DMS114 treated with DMSO at 0.1 percent for 48 hours (cell line): ENCODE results near the gene PDE4B.

ENCODE experiments used
- DNase-seq: peaks from one replicate; lab custom pipeline; 2025; ENCODE audit not compliant: unreplicated experiment; lab: John Stamatoyannopoulos, UW

PDE4B gene

DNA sequence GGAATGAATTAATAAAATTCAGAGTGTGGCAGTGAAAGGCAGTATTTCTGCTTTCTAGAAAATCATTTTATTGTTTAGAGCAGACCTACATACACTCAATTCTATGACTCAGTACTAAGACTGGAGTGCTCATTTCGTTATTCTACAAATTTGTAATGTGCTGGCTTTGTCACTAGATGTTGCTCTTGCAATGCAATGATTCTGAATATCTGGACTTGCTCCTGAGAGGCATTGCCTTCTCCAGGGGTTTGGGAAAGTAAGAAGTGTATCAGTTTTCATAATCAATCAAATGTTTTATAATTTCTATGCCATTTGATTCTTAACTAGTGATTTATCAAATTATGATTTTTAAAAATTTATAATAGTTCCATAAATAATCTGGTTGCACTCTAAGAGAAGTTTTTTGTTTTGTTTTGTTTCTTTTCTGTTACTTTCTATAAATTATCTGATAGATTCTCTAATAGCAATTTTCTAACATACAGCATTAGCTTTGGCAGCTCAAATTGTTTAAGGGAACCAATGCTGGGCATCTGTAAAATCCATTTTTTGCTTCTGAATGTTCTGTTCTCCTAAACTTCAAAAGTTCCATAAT lies 460.7 kb downstream of the PDE4B start:
- DNase-seq, result peak; percentile 70

DNA sequence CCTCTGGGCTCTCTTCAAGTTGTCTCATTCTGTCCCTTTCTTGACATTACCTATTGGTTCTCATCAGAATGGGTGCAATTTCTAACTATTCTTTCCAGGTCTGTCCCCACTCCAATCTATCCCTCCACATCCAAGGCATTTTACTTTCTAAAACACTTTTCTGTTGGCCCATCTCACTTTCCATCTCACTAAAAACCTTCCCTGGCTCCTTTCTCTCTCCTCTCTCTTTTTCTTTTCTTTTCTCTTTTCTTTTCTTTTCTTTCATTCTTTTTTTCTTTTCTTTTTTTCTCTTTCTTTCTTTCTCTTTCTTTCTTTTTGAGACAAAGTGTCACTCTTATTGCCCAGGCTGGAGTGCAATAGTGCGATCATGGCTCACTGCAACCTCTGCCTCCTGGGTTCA lies 462.1 kb downstream of the PDE4B start:
- no peak for DNase-seq

DNA sequence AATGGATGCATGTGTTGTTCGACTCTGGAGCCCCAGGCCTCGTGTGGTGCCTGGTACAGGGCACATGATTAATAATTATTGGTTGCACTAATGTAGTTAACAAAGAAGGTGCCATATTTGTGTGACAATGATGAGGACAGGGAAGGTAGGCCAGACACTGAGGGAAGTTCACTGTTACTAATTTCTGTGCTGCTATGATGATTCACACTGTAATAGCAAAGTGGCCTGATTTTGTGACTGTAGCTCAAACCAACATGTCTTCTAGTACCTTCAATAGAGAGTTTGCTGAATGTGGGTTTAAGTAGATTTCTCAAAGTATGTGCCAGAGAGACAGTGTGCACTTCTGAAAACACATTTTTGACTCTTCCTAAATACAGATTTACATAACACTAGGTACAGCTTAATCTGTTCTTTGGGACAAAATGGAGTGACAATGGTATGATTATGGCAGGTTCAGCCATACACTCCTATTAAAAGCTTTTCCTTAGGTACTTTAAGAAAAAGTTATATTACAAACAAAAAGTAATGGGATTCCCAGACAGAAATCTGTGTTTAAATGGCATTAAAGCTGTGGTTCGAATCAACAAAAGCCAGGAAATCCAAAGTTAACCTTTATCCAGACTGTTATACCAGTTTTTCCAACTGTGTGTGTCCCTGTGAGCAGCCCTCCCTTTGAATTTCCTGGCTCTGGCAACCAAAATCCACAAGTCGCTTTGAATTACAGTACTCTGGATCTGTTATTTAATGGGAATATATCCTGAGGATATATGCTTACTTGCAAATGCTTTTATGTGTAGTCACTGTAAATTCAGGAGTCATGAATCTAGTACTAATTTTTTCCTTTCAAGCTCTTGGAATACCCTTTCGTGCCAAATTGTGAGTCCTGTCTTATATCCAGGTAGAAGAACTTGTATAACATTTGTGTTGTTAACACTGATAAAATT lies 464.2 kb downstream of the PDE4B start:
- no peak for DNase-seq

DNA sequence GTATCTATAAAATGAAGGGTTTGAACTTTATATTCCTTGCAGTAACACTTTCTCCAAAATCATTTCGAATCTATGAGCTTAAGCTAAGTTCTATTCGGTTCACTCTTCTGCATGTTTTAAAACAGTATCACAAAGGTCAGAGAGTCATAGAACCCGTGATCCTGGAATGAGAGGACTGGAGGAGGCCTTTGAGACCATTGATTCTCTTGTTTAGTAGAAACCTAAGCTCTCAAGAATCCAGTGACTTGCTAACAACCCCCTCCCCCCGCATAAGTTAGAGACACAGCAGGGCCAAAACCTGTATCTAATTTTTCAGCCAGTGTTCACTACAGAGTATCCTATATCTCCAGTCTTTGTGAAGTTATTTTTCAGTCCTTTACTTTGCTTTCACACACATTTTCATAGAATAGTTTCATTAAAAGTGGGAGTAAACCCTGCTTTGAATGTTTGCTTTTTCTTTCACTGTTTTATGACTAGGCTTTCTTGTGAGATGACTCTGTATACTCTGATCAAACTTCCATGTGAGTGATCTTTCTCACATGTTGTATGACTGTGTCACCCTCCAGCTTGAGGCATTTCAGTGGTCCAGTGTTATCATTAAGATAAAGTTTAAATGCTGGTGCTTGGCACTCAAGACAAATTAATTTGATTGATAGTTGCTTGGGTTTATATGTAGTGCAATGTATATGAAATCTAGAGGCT lies 465.9 kb downstream of the PDE4B start:
- no peak for DNase-seq

DNA sequence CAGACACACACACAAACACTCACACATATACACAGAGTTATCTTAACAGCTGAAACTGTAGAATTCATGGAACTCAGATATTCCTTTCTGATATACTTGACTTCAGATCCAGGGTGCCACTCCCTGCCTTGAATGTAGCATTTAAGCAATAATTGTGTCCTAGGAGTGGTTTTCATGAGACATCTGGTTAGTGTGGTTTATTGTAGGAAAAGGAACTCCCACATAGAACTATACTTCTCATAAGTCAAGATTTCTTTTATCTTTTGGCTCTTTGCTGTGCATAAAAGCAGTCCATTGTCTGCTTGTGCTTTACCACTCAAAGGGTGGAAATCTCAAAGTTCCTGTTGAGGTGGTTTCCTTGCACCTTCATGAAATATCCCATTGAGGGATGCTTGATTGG lies 468.7 kb downstream of the PDE4B start:
- DNase-seq, result no peak

DNA sequence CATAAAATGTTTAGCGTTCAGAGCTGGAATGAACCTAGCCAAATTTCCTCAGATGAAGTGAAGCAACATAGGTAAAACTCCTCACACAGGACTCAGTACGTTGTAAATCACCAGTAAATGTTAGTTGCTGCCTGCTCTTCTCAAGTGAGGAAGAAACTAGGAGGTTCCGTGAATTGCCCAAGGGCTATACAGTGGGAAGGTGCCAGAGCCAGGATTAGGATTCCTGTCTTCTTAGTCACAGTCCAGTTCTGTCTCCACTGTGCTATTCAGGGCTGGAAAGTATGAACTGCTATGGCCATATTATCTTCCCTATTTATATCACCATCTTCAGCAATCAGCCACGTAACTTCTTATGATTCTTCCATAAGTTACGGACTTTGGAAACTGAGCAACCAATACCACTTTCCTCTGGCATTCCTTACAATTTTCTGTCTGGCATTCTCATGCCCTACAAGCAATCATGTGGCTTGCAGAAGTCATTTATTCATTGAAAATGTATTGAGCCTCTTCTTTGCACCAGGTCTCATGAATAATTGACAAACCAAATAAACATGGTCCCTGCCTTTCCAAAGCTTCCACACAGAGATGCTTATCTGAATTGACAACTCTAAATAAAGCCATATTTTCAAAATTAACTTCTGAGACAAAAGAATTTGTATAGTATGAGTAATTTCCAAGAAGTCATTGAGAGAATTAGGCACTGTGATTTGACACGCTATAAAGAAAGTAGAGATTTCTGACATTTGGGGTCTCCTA lies 469.7 kb downstream of the PDE4B start:
- no peak for DNase-seq

DNA sequence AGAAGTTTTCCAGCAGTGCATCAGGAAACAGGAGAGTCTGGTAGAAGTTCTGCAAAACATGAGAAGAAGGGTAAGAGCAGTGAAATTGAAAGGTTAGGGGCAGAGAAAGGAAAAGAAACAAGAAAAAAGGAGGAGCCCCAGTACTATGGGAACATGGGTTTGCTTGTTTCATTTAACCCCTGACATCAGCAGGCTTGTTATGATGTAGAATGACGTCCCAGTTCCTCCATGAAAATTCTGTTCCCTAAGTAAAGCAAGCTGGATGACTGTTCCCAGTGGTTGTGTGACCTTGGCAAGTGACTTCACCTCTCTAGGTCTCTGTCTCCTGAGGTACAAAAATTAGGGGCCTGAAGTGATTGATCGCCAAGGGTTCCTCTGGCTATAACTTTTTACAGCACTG lies 472.6 kb downstream of the PDE4B start:
- DNase-seq, result no peak

DNA sequence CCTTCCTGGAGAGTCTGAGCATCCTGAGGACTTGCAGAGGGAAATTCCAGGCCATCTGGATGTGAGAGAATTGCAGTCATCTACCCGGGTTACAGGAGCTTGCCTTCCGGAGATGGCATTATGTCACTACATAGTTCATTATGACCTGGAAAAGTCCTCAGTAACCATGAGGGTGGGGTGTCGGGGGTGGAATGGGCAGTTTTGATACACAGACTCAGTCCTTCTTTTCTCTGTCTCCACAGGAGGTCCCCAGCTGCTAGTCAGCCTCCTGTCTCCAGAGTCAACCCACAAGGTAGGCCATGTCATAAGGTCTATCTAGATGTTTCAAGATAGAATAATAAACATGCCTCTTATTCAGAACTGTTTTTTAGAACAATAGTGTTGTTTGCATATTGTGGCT lies 473.1 kb downstream of the PDE4B start:
- no peak for DNase-seq

DNA sequence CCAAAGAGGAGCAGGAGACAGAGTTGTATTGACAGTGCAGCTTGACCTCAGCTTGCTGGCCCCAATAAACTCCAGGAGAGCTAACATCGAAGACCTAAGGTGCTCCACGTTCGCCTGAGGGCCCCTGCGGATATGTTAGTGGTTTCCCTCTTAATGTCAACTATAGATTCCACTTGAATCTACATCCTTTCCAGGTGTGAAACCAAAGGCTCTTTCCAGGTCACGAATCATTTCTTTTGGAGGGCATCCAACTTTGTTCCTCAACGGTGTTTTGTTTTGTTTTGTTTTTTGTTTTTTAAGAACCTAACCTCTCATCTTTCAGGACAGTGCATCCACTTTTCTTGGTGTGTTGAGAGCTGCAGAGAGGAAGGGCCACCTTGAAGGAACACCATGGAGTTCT lies 473.7 kb downstream of the PDE4B start:
- no peak for DNase-seq

DNA sequence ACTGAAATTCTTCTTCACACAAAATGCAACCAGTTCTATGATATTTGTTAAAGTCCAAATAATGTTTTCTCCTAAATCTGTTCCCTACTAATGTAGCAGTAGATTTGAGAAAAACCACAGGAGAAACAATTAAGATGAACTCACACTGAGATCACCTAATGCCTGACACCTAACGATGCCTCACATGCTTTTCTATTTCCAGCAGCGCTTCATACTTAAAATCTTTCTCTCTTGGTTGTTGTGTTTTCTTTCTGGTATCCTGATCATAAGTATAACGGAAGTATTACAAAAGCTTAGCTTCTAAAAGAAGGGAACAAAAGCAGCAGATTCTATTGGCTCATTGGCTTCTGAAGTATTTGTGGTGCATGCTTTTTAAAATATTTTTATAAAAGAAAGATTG lies 474.1 kb downstream of the PDE4B start:
- DNase-seq, result no peak

DNA sequence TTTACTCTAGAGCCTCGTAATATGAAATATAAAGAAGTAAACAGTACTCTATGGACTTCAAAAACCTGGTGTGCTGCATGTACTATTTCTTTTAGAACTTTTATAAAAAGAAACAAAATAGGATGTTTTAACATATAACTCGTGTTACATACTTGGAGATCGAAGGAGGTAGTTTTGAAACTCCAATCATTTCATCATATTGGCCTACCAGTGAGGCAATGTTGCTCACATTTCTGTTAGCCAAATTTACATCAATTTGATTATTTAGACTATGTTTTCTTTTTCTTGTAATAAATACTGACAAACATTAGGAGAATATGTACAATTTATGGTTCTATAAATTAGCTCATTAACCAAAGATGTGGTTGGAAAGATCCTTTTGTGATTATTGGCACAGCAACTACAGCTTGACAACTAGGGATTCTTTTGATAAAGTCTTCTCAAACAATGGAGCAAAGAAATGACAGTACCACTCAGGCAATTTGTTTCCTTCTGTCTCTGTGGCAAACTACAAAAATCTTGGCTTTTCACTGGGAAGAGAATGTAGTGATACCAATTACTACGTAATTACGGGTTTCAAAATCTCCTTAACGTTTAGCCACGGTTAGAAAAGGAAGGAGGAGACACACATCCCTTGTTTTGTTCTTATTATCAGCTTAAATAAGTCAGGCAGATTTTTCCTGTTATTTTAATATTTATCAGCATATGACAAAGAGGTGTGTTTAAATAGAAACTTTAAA lies 474.7 kb downstream of the PDE4B start:
- no peak for DNase-seq

DNA sequence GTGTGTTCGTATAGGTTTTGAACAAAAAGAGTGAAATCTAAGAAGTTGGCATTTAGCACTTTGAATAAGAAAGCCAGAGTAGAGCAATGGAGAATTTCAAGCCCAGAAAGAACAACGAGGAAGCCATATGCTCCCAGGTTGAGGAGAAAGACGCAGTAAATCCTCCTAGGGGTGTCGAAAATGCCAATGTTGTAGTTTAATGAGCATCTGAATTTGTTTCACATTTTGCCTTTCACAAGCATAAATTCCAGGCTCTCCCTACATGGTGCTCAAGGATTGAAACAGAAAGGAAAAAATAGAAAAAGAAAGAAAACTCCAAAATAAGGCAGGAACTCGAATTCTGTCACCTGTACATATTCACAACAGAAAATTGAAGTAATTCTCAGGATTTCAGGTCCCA lies 476.5 kb downstream of the PDE4B start:
- no peak for DNase-seq

DNA sequence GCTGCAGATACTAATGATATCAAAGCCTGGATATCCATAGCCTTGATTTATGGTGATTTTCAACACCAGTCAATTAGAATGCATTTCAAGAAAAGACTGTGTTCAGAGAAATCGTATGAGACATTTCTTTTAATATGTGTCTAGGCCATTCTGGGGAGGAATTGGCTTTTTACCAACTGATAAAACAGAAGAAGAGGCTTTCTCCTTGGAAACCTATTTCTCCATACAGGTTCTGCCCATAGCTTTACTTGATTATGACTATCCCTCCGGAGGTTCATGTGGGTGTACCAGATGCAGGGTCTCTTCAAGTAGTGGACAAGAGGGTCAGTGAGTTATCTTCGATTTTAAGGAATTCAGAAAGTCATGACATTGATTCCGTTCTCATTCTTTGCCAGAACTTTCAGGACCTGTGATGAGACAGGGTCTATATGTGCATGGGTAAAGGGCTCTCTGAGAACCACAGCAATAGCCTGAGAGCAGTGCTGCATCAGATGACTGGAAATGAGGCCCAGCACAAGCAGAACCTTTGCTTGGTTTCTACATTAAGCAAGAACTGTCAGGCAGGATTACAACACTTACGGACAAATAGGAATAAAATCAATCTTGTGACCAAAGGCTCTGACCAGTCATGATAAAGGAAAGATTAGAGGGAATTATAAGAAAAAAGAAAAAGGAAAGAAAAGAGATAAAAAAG lies 477.6 kb downstream of the PDE4B start:
- DNase-seq, result no peak

DNA sequence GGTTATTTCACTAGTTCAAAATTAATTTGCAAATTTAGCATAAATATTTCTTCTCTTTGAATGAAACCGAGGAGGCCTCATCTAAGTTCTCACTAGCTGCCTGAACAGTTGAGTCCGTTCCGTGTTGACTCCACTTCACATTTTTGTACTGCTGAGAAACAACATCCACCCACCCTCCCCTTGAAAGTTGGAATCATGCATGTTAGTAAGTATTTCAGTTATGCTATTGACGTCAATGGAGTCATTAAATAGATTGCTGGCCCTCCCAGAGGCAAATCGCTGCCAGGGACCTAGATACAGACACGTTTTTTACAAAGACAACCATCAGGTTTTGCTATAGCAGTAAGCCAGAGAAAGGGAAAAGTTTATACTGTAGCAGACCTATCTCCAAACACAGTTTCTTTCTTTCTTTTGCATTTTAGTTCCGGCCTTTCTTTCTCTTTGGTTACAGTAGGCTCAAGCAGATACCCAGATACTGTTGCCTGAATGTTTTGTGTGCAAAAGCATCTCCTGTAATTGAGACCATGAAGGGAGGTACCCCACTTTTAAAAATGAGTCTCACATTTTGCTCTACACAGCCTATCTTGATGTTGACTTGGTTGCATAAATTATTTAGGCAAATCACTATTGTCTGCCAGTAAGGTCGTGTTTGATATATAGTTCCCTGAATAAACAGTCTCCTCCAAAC lies 478.7 kb downstream of the PDE4B start:
- DNase-seq, result no peak

DNA sequence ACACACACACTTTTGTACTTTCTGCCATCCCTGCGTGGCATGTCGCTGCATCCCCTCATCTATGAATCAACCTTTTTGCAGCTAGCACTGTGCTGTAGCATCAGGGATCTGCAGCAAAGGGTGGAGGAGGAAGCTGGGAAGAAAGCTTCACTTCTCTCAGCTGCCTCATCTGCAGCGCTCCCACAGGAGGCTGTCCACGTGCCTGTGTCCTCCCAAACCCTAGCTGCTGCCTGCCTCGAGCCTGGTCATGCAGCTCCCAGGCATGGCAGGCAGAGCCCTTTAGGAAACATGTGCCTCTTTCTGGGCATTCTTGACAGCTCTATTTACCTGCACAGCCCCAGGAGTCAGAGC lies 479.2 kb downstream of the PDE4B start:
- DNase-seq, result no peak

DNA sequence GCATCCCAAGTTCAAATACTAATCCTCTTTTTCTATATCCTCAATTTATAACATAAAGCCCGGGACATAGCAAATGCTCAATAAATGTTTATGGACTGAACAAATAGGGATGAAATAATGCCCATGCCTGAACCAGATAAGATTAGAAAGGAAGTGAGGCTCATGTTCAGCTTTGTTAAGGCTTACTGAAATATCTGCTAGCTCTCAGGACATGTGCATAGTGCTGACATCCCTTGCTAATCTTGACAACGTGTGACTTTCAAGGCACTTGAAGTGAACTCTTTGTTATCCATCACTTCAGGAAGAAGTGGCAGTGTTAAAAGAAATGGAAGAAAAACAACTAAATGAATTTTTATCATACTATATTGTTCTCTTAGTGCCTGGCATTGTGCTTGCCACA lies 481.0 kb downstream of the PDE4B start:
- no peak for DNase-seq

DNA sequence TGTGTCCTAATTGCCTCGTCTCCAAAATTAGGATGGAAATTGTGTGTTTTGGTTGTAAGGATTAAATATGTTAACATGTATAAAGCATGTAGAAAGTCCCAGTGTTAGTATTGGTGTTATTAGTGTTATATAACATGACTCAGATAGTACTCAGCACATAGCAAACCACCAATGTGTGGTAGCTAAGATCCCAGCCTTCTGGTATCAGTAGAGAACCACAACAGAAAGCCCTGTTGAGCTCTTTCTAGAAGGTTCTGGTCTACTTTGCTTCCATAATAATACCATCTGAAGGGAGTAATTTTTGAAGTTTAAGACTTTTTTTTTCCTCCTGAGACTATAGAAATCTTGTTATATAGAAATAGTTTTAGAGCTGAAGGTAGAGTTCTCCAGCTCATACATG lies 481.9 kb downstream of the PDE4B start:
- no peak for DNase-seq

DNA sequence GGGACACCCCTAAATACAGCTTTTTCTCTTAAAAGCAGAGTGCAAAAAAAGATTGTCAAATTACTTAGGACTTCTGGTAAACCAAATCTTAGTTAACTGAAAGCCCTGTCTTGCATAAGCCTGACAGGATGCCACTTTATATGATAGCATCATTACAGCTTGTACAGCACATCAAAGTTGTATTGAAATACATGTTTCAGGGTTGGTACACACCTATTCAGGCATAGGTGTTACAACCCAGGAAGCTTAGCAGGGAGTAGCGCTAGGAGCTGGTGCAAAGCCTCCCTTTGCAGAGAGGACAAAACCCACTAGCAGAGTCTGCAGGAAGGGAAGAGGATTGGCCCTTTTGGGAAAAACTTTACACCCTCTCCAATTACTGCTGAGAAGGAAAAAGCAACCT lies 482.4 kb downstream of the PDE4B start:
- DNase-seq, result no peak

DNA sequence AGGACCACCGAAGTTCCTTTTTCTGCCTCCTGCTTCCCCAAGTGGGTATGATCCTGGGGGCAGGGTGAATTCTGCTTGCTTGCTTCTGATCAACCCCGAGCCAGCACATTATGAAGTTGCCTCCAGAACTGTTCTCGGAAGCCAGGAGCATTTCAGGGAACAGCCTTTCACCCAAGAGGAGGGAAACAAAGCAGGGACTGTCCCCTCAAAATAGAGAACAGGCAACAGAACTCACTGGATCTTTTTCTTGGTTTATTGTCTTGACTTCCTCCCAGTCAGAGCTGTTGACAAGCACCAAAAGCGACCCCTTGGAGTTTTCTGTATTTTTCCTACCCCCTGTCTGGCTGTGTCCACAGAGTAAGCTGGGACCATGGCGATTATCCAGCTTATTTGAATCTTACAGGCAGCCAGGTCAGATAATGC lies 482.9 kb downstream of the PDE4B start:
- DNase-seq, result no peak

DNA sequence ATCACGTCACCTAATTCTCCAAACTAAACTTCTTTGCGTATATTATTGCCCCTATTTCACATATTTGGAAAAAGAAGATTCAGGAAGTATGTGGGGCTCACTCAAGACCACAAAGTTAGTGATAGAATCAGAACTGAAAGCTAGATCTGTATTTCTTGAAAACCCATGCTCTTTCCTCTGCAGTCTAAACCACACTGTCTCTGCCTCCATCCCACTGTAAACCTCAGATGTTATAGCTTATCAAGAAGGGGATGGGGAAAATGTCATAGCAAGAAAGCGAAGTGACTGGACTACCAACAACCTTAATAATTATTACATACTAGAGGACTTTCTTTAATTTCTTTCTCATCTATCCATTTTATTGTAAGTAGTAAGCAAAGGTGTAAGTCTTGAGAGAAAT lies 483.5 kb downstream of the PDE4B start:
- no peak for DNase-seq
